ENCODE data around the gene KRTAP19-2.
"Not testable (repeated sequence)": the region's sequence is repeated elsewhere in the genome, so short reads cannot be mapped to it uniquely, and the experiment has no call there.

Gene KRTAP19-2

GRCh38 chr21:30487336-30487735 lies at the start of gene KRTAP19-2:
TSS of gene KRTAP19-2 (minus strand) at chr21:30487436. CDS start at chr21:30487348, 88 bp downstream.
- no peak within 1 kb of the TSS for H3K4me3 ChIP-seq (ENCODE audit: low read depth, low read length)
- ChIA-PET CTCF (no interaction called here), POLR2A (no interaction called here)
- no peak for DNase-seq (ENCODE audit: low read depth, low spot score)
- TF ChIP-seq CTCF (IDR thresholded peaks at IDR 0.05; ENCODE audit: insufficient read depth, low read length, missing control alignments), result no peak

- POLR2A ChIA-PET, result no interaction called here
- CTCF ChIA-PET, result no interaction called here
- no peak overlapping the region for H3K4me3 ChIP-seq (ENCODE audit: low read depth, low read length)
- no peak for DNase-seq (ENCODE audit: low read depth, low spot score)
- no peak for TF ChIP-seq CTCF (IDR thresholded peaks at IDR 0.05; ENCODE audit: insufficient read depth, low read length, missing control alignments)
Observed at GRCh38 chr21:30518876-30519275, 31.6 kb upstream of the KRTAP19-2 start.

- no peak for DNase-seq (ENCODE audit: low read depth, low spot score)
- TF ChIP-seq CTCF (IDR thresholded peaks at IDR 0.05; ENCODE audit: insufficient read depth, low read length, missing control alignments), result no peak
- CTCF ChIA-PET, result no interaction called here
- POLR2A ChIA-PET, result no interaction called here
- H3K4me3 ChIP-seq (ENCODE audit: low read depth, low read length), result no peak overlapping the region
Observed at GRCh38 chr21:30515681-30516080, 28.4 kb upstream of the KRTAP19-2 start.

GRCh38 chr21:30505621-30506205 lies 18.5 kb upstream of the KRTAP19-2 start:
- POLR2A ChIA-PET; CTCF ChIA-PET; DNase-seq (ENCODE audit: low read depth, low spot score); H3K4me3 ChIP-seq (ENCODE audit: low read depth, low read length): not testable (repeated sequence)

GRCh38 chr21:30502041-30502440 lies 14.8 kb upstream of the KRTAP19-2 start, which contains the start of gene KRTAP19-5:
TSS of gene KRTAP19-5 (minus strand) at chr21:30502141. CDS start at chr21:30502090, 51 bp downstream.
- CTCF ChIA-PET, result no interaction called here
- H3K4me3 ChIP-seq (ENCODE audit: low read depth, low read length), result no peak within 1 kb of the TSS
- TF ChIP-seq CTCF (IDR thresholded peaks at IDR 0.05; ENCODE audit: insufficient read depth, low read length, missing control alignments), result no peak
- POLR2A ChIA-PET, result no interaction called here
- DNase-seq (ENCODE audit: low read depth, low spot score), result no peak

- ChIA-PET CTCF (no interaction called here), POLR2A (no interaction called here)
- no peak within 1 kb of the TSS for H3K4me3 ChIP-seq (ENCODE audit: low read depth, low read length)
- DNase-seq (ENCODE audit: low read depth, low spot score), result no peak
- TF ChIP-seq CTCF (IDR thresholded peaks at IDR 0.05; ENCODE audit: insufficient read depth, low read length, missing control alignments), result no peak
Observed at GRCh38 chr21:30497065-30497464, 9.8 kb upstream of the KRTAP19-2 start, which contains the start of gene KRTAP19-4. TSS of gene KRTAP19-4 (minus strand) at chr21:30497165. CDS start at chr21:30497110, 55 bp downstream.

- POLR2A ChIA-PET, result no interaction called here
- TF ChIP-seq CTCF (IDR thresholded peaks at IDR 0.05; ENCODE audit: insufficient read depth, low read length, missing control alignments), result no peak
- CTCF ChIA-PET, result no interaction called here
- H3K4me3 ChIP-seq (ENCODE audit: low read depth, low read length), result no peak within 1 kb of the TSS
- no peak for DNase-seq (ENCODE audit: low read depth, low spot score)
Observed at GRCh38 chr21:30491963-30492428, 4.8 kb upstream of the KRTAP19-2 start, which contains the start of gene KRTAP19-3. TSS of gene KRTAP19-3 (minus strand) at chr21:30492013. CDS start at chr21:30491957, 56 bp downstream.
